Measurements from ENCODE around the gene ITGA11. TPM values are rescaled to one million over a fixed set of nuclear protein-coding genes. Genes with fewer than 3 reads are reported as not detected.

The ITGA11 gene
- total RNA-seq, 2 donors from 2014 or later: 246 to 360 TPM

- no peak overlapping the region for H3K27ac ChIP-seq
- H3K4me1 ChIP-seq (ENCODE audit: control insufficient read depth in 1 of 2, low read depth in 2 of 2): peaks cover 14 to 48% of the 10 kb centered on the region in 2 donors
- no peaks in the 10 kb centered on the region for H3K9me3 ChIP-seq
- no peak for DNase-seq (ENCODE audit: low spot score)
- peaks cover 3% of the 10 kb centered on the region for H3K36me3 ChIP-seq
- no peak for TF ChIP-seq CTCF (IDR thresholded peaks at IDR 0.05)
- no peak for ATAC-seq (ENCODE audit: insufficient number of reproducible peaks, low FRiP score, low read depth)
- no peaks in the 10 kb centered on the region for H3K27me3 ChIP-seq (replicated peaks; ENCODE audit: insufficient read depth)
- H3K4me3 ChIP-seq: no peak overlapping the region
Measured at GRCh38 chr15:68380456-68380855, 51.5 kb downstream of the ITGA11 start.

- H3K4me1 ChIP-seq (ENCODE audit: control insufficient read depth in 1 of 2, low read depth in 2 of 2): peaks cover 12 to 42% of the 10 kb centered on the region in 2 donors
- no peak overlapping the region for H3K4me3 ChIP-seq
- TF ChIP-seq CTCF (IDR thresholded peaks at IDR 0.05): no peak
- no peak overlapping the region for H3K27ac ChIP-seq
- peaks cover 3% of the 10 kb centered on the region for H3K36me3 ChIP-seq
- no peaks in the 10 kb centered on the region for H3K27me3 ChIP-seq (replicated peaks; ENCODE audit: insufficient read depth)
- no peak for ATAC-seq (ENCODE audit: insufficient number of reproducible peaks, low FRiP score, low read depth)
- H3K9me3 ChIP-seq: no peaks in the 10 kb centered on the region
- DNase-seq (ENCODE audit: low spot score): no peak
Measured at GRCh38 chr15:68379759-68380290, 52.1 kb downstream of the ITGA11 start.

GRCh38 chr15:68379058-68379758 lies 52.8 kb downstream of the ITGA11 start:
- Histone ChIP-seq H3K9me3 (no peaks in the 10 kb centered on the region), H3K27me3 (replicated peaks; ENCODE audit: insufficient read depth) (no peaks in the 10 kb centered on the region), H3K4me1 (ENCODE audit: control insufficient read depth in 1 of 2, low read depth in 2 of 2) (peaks cover 9 to 41% of the 10 kb centered on the region in 2 donors), H3K36me3 (peaks cover 3% of the 10 kb centered on the region), H3K4me3 (no peak overlapping the region), H3K27ac (no peak overlapping the region)
- no peak for ATAC-seq (ENCODE audit: insufficient number of reproducible peaks, low FRiP score, low read depth)
- no peak for TF ChIP-seq CTCF (IDR thresholded peaks at IDR 0.05)
- no peak for DNase-seq (ENCODE audit: low spot score)

GRCh38 chr15:68378595-68378994 lies 53.4 kb downstream of the ITGA11 start:
- H3K27me3 ChIP-seq (replicated peaks; ENCODE audit: insufficient read depth): no peaks in the 10 kb centered on the region
- peaks cover 3% of the 10 kb centered on the region for H3K36me3 ChIP-seq
- no peak for TF ChIP-seq CTCF (IDR thresholded peaks at IDR 0.05)
- no peak for ATAC-seq (ENCODE audit: insufficient number of reproducible peaks, low FRiP score, low read depth)
- peaks cover 4 to 40% of the 10 kb centered on the region in 2 donors for H3K4me1 ChIP-seq (ENCODE audit: control insufficient read depth in 1 of 2, low read depth in 2 of 2)
- H3K4me3 ChIP-seq: no peak overlapping the region
- DNase-seq (ENCODE audit: low spot score): no peak
- H3K9me3 ChIP-seq: no peaks in the 10 kb centered on the region
- no peak overlapping the region for H3K27ac ChIP-seq

- Histone ChIP-seq H3K27ac (no peak overlapping the region), H3K9me3 (no peaks in the 10 kb centered on the region), H3K4me1 (ENCODE audit: control insufficient read depth in 1 of 2, low read depth in 2 of 2) (peaks cover 4 to 32% of the 10 kb centered on the region in 2 donors), H3K27me3 (replicated peaks; ENCODE audit: insufficient read depth) (no peaks in the 10 kb centered on the region), H3K4me3 (no peak overlapping the region), H3K36me3 (peaks cover 6% of the 10 kb centered on the region)
- DNase-seq (ENCODE audit: low spot score) (no peak), ATAC-seq (ENCODE audit: insufficient number of reproducible peaks, low FRiP score, low read depth) (no peak)
- no peak for TF ChIP-seq CTCF (IDR thresholded peaks at IDR 0.05)
Measured at GRCh38 chr15:68377766-68378165, 54.2 kb downstream of the ITGA11 start.
